PC-9 (cell line): Measurements from ENCODE around the gene INHBB. TPM values are rescaled to one million over a fixed set of nuclear protein-coding genes. Genes with fewer than 3 reads are reported as not detected.

Source experiments
- BruUV-seq: library from RNA; stranded (reverse); fragments of 400-500 nt; replicated peaks from 2 replicates; lab custom pipeline; 2021; lab: Mats Ljungman, UMichigan
- CTCF ChIA-PET: fragments of 300-600 bp; sonication (Branson Sonifier 250); formaldehyde crosslinking; loops from one replicate; lab custom pipeline; 2022; ENCODE audit warnings: antibody characterized with exemption; lab: Charles Lee
- POLR2A ChIA-PET: fragments of 300-600 bp; sonication (Branson Sonifier 250); formaldehyde crosslinking; loops from one replicate; lab custom pipeline; 2022; ENCODE audit warnings: antibody characterized with exemption; ENCODE audit not compliant: unreplicated experiment; lab: Charles Lee
- DNase-seq, 2 experiments: peaks; one replicate each; pipeline versions ENCODE4 v3.0.0 to v3.0.0-alpha.2; 2015 to 2022; ENCODE audit warnings: mixed read lengths in 1 of 2
- H2AFZ ChIP-seq: fragments of 200-600 bp; sonication (generic); 2 replicates; pipeline ENCODE4 v1.8.1; 2017; ENCODE audit warnings: antibody characterized with exemption
- H3F3A ChIP-seq: fragments of 200-600 bp; sonication (generic); 2 replicates; pipeline ENCODE4 v1.8.1; 2017; ENCODE audit warnings: antibody characterized with exemption, mild to moderate bottlenecking, low read depth; ENCODE audit not compliant: insufficient read depth
- H3K27ac ChIP-seq: fragments of 200-600 bp; sonication (generic); 2 replicates; pipeline ENCODE4 v1.6.1; 2016; ENCODE audit warnings: mixed run types
- H3K27me3 ChIP-seq: fragments of 200-600 bp; sonication (generic); 2 replicates; pipeline ENCODE4 v1.6.1; 2016; ENCODE audit warnings: low read depth, mixed run types; ENCODE audit not compliant: insufficient read depth
- H3K36me3 ChIP-seq: fragments of 200-600 bp; sonication (generic); 2 replicates; pipeline ENCODE4 v1.6.1; 2016; ENCODE audit warnings: low read depth, mixed run types
- H3K4me1 ChIP-seq: fragments of 200-600 bp; sonication (generic); replicated peaks from 2 replicates; pipeline ENCODE4 v1.6.1; 2016; ENCODE audit warnings: mixed run types; ENCODE audit not compliant: insufficient read depth
- H3K4me2 ChIP-seq: fragments of 200-600 bp; sonication (generic); 2 replicates; pipeline ENCODE4 v1.6.1; 2017; ENCODE audit warnings: mixed run types
- H3K4me3 ChIP-seq: fragments of 200-600 bp; sonication (generic); 2 replicates; pipeline ENCODE4 v1.6.1; 2016; ENCODE audit warnings: mixed run types
- H3K79me2 ChIP-seq: fragments of 200-600 bp; sonication (generic); 2 replicates; pipeline ENCODE4 v1.6.1; 2017; ENCODE audit warnings: low read depth, mixed run types
- H3K9me2 ChIP-seq: fragments of 200-600 bp; sonication (generic); 2 replicates; pipeline ENCODE4 v1.8.1; 2017; ENCODE audit warnings: mild to moderate bottlenecking; ENCODE audit not compliant: insufficient read depth
- H3K9me3 ChIP-seq: fragments of 200-600 bp; sonication (generic); 2 replicates; pipeline ENCODE4 v1.8.1; 2016; ENCODE audit warnings: low read depth; ENCODE audit not compliant: insufficient read depth
- H4K20me1 ChIP-seq: fragments of 200-600 bp; sonication (generic); 2 replicates; pipeline ENCODE4 v1.8.1; 2017; ENCODE audit not compliant: insufficient read depth
- EZH2 ChIP-seq: fragments of 200-600 bp; sonication (generic); IDR thresholded peaks from 2 replicates; pipeline ENCODE4 v1.8.0; 2017; ENCODE audit warnings: antibody characterized with exemption, low read depth
- intact Hi-C: fragments of 100-400 bp; cut with micrococcal nuclease; formaldehyde crosslinking; loops from one replicate; pipeline ENCODE4 v1.10.0; 2022; ENCODE audit not compliant: unreplicated experiment
- total RNA-seq: library from RNA; stranded (reverse); gene quantifications from 2 replicates; pipeline ENCODE4 v1.2.3, GENCODE V29; 2021
- TF ChIP-seq, protein P1 (sequence below): fragments of 200-600 bp; sonication (generic); conservative IDR thresholded peaks from 2 replicates; pipeline ENCODE4 v1.6.1; 2017; ENCODE audit warnings: mixed run types, antibody characterized with exemption, mild to moderate bottlenecking, moderate library complexity

INHBB gene
- total RNA-seq, 1 experiment from 2014 or later = 57.5 TPM

DNA sequence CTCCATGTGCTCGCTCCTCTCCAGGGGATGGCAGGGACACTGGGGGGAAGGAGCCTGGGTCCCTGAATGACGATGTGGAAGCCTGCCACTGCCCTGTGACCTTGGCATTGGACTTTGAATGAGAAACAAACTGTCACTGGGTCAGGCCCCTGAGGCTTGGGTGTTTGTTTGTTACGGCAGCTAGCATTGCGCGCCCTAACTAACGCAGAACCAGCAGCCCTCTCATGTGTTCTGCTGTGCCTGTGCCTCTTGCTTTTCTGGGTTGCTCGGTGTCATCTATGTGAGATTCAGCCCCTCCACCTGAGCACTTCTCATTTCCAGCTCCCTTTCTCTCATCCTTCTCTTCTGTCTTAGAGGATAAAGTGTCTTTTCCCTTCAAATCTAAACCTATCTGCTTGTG lies 23.6 kb upstream of the INHBB start:
- TF ChIP-seq, protein P1, sequence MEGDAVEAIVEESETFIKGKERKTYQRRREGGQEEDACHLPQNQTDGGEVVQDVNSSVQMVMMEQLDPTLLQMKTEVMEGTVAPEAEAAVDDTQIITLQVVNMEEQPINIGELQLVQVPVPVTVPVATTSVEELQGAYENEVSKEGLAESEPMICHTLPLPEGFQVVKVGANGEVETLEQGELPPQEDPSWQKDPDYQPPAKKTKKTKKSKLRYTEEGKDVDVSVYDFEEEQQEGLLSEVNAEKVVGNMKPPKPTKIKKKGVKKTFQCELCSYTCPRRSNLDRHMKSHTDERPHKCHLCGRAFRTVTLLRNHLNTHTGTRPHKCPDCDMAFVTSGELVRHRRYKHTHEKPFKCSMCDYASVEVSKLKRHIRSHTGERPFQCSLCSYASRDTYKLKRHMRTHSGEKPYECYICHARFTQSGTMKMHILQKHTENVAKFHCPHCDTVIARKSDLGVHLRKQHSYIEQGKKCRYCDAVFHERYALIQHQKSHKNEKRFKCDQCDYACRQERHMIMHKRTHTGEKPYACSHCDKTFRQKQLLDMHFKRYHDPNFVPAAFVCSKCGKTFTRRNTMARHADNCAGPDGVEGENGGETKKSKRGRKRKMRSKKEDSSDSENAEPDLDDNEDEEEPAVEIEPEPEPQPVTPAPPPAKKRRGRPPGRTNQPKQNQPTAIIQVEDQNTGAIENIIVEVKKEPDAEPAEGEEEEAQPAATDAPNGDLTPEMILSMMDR = no peak
- no peak for TF ChIP-seq EZH2
- DNase-seq = no peak
- ChIA-PET POLR2A (no interaction called here), CTCF (no interaction called here)
- no peak overlapping the region for H3K4me3 ChIP-seq
- no peaks in the 10 kb centered on the region for H3K9me3 ChIP-seq
- intact Hi-C loops = no loop called here
- H3K36me3 ChIP-seq = no peaks in the 10 kb centered on the region
- no TSS peak for BruUV-seq
- no peak overlapping the region for H3K27ac ChIP-seq
- H3K4me1 ChIP-seq = peaks cover 47% of the 10 kb centered on the region
- H4K20me1 ChIP-seq = no peaks in the 10 kb centered on the region
- H3F3A ChIP-seq = peaks cover 20% of the 10 kb centered on the region
- no peaks in the 10 kb centered on the region for H3K79me2 ChIP-seq
- peaks cover 5% of the 10 kb centered on the region; the same call in 1 of the 2 replicates for H3K27me3 ChIP-seq
- H2AFZ ChIP-seq = no peak overlapping the region
- no peak overlapping the region for H3K4me2 ChIP-seq
- no peaks in the 10 kb centered on the region for H3K9me2 ChIP-seq

DNA sequence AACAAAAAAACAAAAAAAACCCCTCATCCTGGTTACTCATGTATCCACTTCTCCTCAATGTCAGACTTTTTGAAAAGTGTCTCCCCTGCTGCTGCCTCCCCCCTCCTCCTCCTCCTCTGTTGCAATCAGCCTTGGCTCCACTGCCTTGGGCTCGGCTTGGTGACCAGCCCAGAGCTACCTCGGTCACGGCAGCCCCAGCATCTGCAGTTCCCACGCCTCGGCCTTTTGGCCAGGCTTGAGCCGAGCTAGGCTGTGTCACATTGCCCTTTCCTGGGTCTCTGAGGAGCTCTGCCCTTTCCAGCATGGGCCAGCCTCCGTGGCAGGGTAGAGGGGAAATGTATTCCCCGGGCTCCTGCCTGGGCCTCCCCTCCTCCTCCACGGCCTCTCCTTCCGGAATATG lies 22.7 kb upstream of the INHBB start:
- H3K36me3 ChIP-seq = no peaks in the 10 kb centered on the region
- ChIA-PET POLR2A (interaction anchor here (0.7 kb wide), 2 partner anchors 25 to 592 kb away, joined by 3 to 26 read pairs; no protein-coding TSS in a partner anchor), CTCF (interaction anchor here (0.6 to 0.9 kb wide), 2 partner anchors 21 to 727 kb away, joined by 3 to 4 read pairs; no protein-coding TSS in a partner anchor)
- intact Hi-C loops = no loop called here
- no peaks in the 10 kb centered on the region for H3K9me3 ChIP-seq
- H3K4me3 ChIP-seq = no peak overlapping the region
- H3K9me2 ChIP-seq = no peaks in the 10 kb centered on the region
- no peaks in the 10 kb centered on the region for H3K79me2 ChIP-seq
- no peaks in the 10 kb centered on the region for H4K20me1 ChIP-seq
- peaks cover 47% of the 10 kb centered on the region for H3K4me1 ChIP-seq
- BruUV-seq = no TSS peak
- peaks cover 14% of the 10 kb centered on the region for H3K27me3 ChIP-seq
- H3K27ac ChIP-seq = no peak overlapping the region
- DNase-seq = peak in 1 of 2 experiments; percentile 62
- H2AFZ ChIP-seq = no peak overlapping the region
- peak overlapping the region; percentile 36 for H3K4me2 ChIP-seq
- TF ChIP-seq, protein P1 = no peak
- no peak for TF ChIP-seq EZH2
- peaks cover 20% of the 10 kb centered on the region for H3F3A ChIP-seq

DNA sequence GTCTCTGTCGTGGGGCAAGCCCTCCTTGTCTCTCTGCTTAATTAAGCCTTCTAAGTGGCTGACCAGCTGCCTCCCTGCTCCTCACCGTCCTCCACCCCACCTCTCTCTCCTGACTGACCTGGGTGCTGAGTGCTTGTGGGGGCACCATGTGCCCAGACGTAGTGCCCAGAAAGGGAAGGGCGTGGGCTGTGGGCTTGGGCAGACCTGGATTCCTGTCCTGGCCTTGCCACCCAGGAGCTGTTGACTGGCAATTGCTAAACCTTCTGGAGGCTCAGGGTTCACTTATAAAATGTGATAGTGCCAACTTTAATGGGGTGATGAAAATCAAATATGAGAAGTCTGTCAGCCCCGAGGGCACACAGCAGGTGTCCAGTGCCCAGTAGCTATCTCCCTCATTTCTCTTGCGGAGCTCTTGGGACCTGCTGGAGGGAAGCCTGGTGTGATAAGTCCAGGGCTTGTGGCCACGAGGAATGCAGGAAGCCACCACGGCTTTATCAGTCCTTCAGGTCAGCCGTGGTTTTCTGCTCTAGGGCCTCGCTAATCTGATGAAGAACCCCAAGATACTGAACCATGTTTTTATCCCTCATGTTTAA lies 22.0 kb upstream of the INHBB start:
- ChIA-PET POLR2A (interaction anchor here (0.6 to 0.9 kb wide), 7 partner anchors 11 to 751 kb away, joined by 3 to 26 read pairs (median 6); no protein-coding TSS in a partner anchor), CTCF (interaction anchor here (0.5 to 0.9 kb wide), 5 partner anchors 20 to 726 kb away, joined by 3 to 4 read pairs (median 3); no protein-coding TSS in a partner anchor)
- Histone ChIP-seq H3K27ac (no peak overlapping the region), H3K4me1 (peaks cover 44% of the 10 kb centered on the region), H3K27me3 (peaks cover 20% of the 10 kb centered on the region), H3K4me3 (no peak overlapping the region), H3K9me2 (no peaks in the 10 kb centered on the region), H3K79me2 (no peaks in the 10 kb centered on the region), H3F3A (peaks cover 20% of the 10 kb centered on the region), H3K9me3 (no peaks in the 10 kb centered on the region), H4K20me1 (no peaks in the 10 kb centered on the region), H3K4me2 (peak overlapping the region; percentile 36), H2AFZ (no peak overlapping the region), H3K36me3 (no peaks in the 10 kb centered on the region)
- TF ChIP-seq, protein P1 = no peak
- TF ChIP-seq EZH2 = no peak
- DNase-seq = peak; percentile 81 to 97
- intact Hi-C loops = no loop called here
- BruUV-seq = no TSS peak
